Endothelial cell (in vitro differentiated cells): ENCODE results near the gene FBXO9. TPM values are rescaled to one million over a fixed set of nuclear protein-coding genes. Genes with fewer than 3 reads are reported as not detected.

ENCODE experiments used
- DNase-seq: peaks from one replicate; pipeline ENCODE4 v3.0.0; 2021; ENCODE audit warnings: low spot score
- H3K27ac Mint-ChIP-seq: one replicate; pipeline ENCODE4 v1.8.0; 2021; ENCODE audit warnings: mixed read lengths, inconsistent platforms; ENCODE audit not compliant: unreplicated experiment
- H3K27me3 Mint-ChIP-seq: one replicate; pipeline ENCODE4 v1.8.0; 2021; ENCODE audit warnings: mild to moderate bottlenecking, moderate library complexity, mixed read lengths, inconsistent platforms; ENCODE audit not compliant: unreplicated experiment
- H3K36me3 Mint-ChIP-seq: one replicate; pipeline ENCODE4 v1.8.0; 2021; ENCODE audit warnings: mild to moderate bottlenecking, low read depth, mixed read lengths, inconsistent platforms; ENCODE audit not compliant: unreplicated experiment
- H3K4me1 Mint-ChIP-seq: one replicate; pipeline ENCODE4 v1.8.0; 2021; ENCODE audit warnings: mild to moderate bottlenecking, mixed read lengths, inconsistent platforms; ENCODE audit not compliant: unreplicated experiment
- H3K4me3 Mint-ChIP-seq: one replicate; pipeline ENCODE4 v1.8.0; 2021; ENCODE audit warnings: mild to moderate bottlenecking, mixed read lengths, inconsistent platforms; ENCODE audit not compliant: unreplicated experiment
- H3K9me3 Mint-ChIP-seq: one replicate; pipeline ENCODE4 v1.8.0; 2021; ENCODE audit warnings: mixed read lengths, inconsistent platforms; ENCODE audit not compliant: unreplicated experiment
- CTCF ChIP-seq: fragments of 200-600 bp; sonication (generic); IDR thresholded peaks from one replicate; pipeline ENCODE4 v1.5.0; 2021; ENCODE audit warnings: antibody characterized with exemption; ENCODE audit not compliant: unreplicated experiment
- total RNA-seq: library from RNA; stranded (reverse); fragmentation: NEBNext Ultra II Directional; extraction: Animal tissue kit (Norgen Biotek cat#: 25700); gene quantifications from one replicate; pipeline ENCODE4 v1.2.1, GENCODE V29; 2021; ENCODE audit not compliant: unreplicated experiment

FBXO9 gene
- total RNA-seq, 1 donor from 2014 or later, result 61.5 TPM

GRCh38 chr6:53080813-53081212 is 15.6 kb downstream of the FBXO9 start:
- Mint-ChIP-seq H3K9me3 (no peaks in the 10 kb centered on the region), H3K27me3 (no peaks in the 10 kb centered on the region), H3K36me3 (peaks cover 9% of the 10 kb centered on the region), H3K4me3 (no peak overlapping the region), H3K27ac (no peak overlapping the region), H3K4me1 (no peaks in the 10 kb centered on the region)
- no peak for TF ChIP-seq CTCF
- no peak for DNase-seq

- no peak for DNase-seq
- H3K4me1 Mint-ChIP-seq, result no peaks in the 10 kb centered on the region
- no peak for TF ChIP-seq CTCF
- peaks cover 14% of the 10 kb centered on the region for H3K36me3 Mint-ChIP-seq
- no peak overlapping the region for H3K27ac Mint-ChIP-seq
- no peaks in the 10 kb centered on the region for H3K9me3 Mint-ChIP-seq
- no peak overlapping the region for H3K4me3 Mint-ChIP-seq
- H3K27me3 Mint-ChIP-seq, result no peaks in the 10 kb centered on the region
These were observed 21.1 kb downstream of the FBXO9 start for GRCh38 chr6:53086302-53086701.

GRCh38 chr6:53089948-53090347 is 24.7 kb downstream of the FBXO9 start:
- Mint-ChIP-seq H3K27me3 (no peaks in the 10 kb centered on the region), H3K9me3 (no peaks in the 10 kb centered on the region), H3K36me3 (peaks cover 18% of the 10 kb centered on the region), H3K4me1 (no peaks in the 10 kb centered on the region), H3K27ac (no peak overlapping the region), H3K4me3 (no peak overlapping the region)
- no peak for DNase-seq
- TF ChIP-seq CTCF, result no peak

- H3K27ac Mint-ChIP-seq, result no peak overlapping the region
- H3K4me3 Mint-ChIP-seq, result no peak overlapping the region
- H3K27me3 Mint-ChIP-seq, result no peaks in the 10 kb centered on the region
- peaks cover 18% of the 10 kb centered on the region for H3K36me3 Mint-ChIP-seq
- DNase-seq, result no peak
- no peaks in the 10 kb centered on the region for H3K9me3 Mint-ChIP-seq
- no peak for TF ChIP-seq CTCF
- H3K4me1 Mint-ChIP-seq, result no peaks in the 10 kb centered on the region
These were observed 25.4 kb downstream of the FBXO9 start for GRCh38 chr6:53090576-53090975.

GRCh38 chr6:53095270-53095669 is 30.1 kb downstream of the FBXO9 start:
- no peak overlapping the region for H3K27ac Mint-ChIP-seq
- H3K4me1 Mint-ChIP-seq, result no peaks in the 10 kb centered on the region
- H3K36me3 Mint-ChIP-seq, result peaks cover 17% of the 10 kb centered on the region
- DNase-seq, result no peak
- TF ChIP-seq CTCF, result no peak
- no peaks in the 10 kb centered on the region for H3K27me3 Mint-ChIP-seq
- no peaks in the 10 kb centered on the region for H3K9me3 Mint-ChIP-seq
- H3K4me3 Mint-ChIP-seq, result no peak overlapping the region
